GM12872 (cell line): ENCODE results near the gene RFK.

Source experiments
- TF ChIP-seq, protein P1 (sequence below): IDR thresholded peaks from 3 replicates; pipeline ENCODE4 v1.5.1; 2011; ENCODE audit warnings: low read depth, mild to moderate bottlenecking, low read length, moderate library complexity; ENCODE audit not compliant: insufficient read depth

Gene RFK

DNA sequence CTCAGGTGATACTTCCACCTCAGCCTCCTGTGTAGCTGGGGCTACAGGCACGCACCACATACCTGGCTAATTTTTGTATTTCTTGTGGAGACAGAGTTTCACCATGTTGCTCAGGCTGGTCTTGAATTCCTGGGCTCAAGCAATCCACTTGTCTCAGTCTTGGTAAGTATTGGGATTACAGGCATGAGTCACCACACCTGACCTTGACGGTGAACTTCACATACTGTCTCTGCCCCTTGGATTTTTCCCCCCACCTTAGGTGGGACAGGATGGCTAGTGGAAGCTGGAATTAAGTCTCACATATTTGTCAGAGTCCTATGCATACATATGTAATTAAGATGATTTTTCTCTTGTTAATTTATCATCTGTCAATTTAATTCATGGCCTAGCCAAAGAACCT is 20.9 kb upstream of the RFK start:
- TF ChIP-seq, protein P1, sequence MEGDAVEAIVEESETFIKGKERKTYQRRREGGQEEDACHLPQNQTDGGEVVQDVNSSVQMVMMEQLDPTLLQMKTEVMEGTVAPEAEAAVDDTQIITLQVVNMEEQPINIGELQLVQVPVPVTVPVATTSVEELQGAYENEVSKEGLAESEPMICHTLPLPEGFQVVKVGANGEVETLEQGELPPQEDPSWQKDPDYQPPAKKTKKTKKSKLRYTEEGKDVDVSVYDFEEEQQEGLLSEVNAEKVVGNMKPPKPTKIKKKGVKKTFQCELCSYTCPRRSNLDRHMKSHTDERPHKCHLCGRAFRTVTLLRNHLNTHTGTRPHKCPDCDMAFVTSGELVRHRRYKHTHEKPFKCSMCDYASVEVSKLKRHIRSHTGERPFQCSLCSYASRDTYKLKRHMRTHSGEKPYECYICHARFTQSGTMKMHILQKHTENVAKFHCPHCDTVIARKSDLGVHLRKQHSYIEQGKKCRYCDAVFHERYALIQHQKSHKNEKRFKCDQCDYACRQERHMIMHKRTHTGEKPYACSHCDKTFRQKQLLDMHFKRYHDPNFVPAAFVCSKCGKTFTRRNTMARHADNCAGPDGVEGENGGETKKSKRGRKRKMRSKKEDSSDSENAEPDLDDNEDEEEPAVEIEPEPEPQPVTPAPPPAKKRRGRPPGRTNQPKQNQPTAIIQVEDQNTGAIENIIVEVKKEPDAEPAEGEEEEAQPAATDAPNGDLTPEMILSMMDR = no peak

- TF ChIP-seq, protein P1 = no peak
Measured at GRCh38 chr9:76414661-76415060, 20.4 kb upstream of the RFK start.

DNA sequence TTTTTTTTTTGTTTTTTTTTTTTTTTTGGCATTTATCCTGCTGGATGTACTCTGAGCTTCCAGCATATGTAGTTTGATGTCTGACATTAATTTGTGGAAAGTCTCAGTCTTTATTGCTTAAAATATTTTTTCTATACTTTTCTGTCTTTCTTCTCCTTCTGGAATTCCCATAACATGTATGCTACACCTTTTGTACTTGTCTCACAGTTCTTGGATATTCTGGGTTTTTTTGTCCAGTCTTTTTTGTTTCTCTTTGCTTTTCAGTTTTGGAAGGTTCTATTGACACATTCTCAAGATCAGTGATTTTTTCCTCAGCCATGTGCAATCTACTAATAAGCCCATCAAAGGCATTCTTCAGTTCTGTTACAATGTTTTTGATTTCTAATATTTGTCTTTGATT is 19.4 kb upstream of the RFK start:
- TF ChIP-seq, protein P1 = no peak

DNA sequence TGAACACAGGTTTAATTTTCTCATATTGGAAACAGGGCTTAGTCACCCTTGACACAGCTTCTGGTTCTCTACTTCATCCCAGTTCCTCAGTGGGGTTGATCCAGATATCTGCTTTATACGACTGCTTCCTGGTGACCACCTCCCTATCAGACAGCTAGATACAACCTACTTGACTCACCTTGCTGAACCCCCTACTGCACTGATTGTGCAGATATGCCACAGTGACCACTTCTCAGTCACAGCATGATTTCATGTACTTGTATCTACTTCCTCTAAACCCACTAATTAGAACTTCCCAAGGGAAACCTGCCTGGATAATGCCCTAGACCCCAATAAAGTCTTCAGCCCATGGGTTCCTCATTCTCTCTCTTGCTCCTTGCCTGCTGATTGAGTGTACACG is 18.4 kb upstream of the RFK start:
- TF ChIP-seq, protein P1 = no peak

DNA sequence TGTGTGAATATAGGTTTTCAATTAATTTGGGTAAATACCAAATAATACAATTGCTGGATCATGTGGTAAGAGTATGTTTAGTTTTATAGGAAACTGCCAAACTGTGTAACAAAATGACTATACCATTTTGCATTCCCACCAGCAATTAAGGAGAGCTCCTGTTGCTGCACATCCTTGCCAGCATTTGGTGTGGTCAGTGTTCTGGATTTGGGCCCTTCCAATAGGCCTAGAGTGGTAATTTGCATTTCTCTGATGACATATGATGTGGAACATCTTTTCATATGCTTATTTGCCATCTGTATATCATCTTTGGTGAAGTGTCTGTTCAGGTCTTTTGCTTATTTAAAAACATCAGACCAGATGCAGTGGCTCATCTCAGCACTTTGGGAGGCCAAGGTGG is 11.6 kb upstream of the RFK start:
- TF ChIP-seq, protein P1 = no peak

- TF ChIP-seq, protein P1 = no peak
Measured at GRCh38 chr9:76405340-76405739, 11.1 kb upstream of the RFK start.

GRCh38 chr9:76404401-76404800 is 10.2 kb upstream of the RFK start:
- TF ChIP-seq, protein P1 = no peak

DNA sequence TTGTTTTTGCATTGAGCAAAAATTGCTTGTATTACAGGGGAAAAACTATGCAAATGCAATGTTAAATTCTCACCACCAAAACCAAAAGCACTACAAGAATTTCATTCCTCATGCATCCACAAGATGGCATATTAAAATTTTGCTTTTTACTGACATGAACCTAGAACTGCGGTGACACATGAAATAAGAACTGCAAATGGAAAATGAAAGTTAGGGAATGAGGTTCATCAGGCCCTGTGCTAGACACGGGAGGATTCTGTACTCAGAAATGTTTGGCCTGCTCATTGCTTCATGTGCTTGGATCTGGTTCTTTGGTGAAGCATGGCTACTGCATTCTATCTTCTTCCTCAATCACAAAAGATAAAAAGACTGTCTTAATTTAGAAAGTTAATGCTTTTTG is 9.1 kb upstream of the RFK start:
- TF ChIP-seq, protein P1 = peak; percentile 53
